RPMI8226 (cell line): ENCODE measurements around the gene PI4KB.

ENCODE experiments used
- DNase-seq: peaks from one replicate; pipeline ENCODE4 v3.0.0-alpha.2; 2015

Gene PI4KB

GRCh38 chr1:151346082-151346768 is 19.0 kb upstream of the PI4KB start:
- no peak for DNase-seq

GRCh38 chr1:151344291-151344690 is 17.1 kb upstream of the PI4KB start:
- no peak for DNase-seq

- no peak for DNase-seq
Measured at GRCh38 chr1:151343587-151343986, 16.4 kb upstream of the PI4KB start.

GRCh38 chr1:151342569-151342968 is 15.4 kb upstream of the PI4KB start:
- no peak for DNase-seq

- no peak for DNase-seq
Measured at GRCh38 chr1:151342021-151342420, 14.8 kb upstream of the PI4KB start.

- peak; percentile 85 for DNase-seq
Measured at GRCh38 chr1:151340870-151341754, 13.9 kb upstream of the PI4KB start.

- no peak for DNase-seq
Measured at GRCh38 chr1:151336556-151336955, 9.3 kb upstream of the PI4KB start.

- no peak for DNase-seq
Measured at GRCh38 chr1:151334822-151335221, 7.6 kb upstream of the PI4KB start.

- peak; percentile 41 for DNase-seq
Measured at GRCh38 chr1:151327903-151328674, 873 bp upstream of the PI4KB start.

GRCh38 chr1:151326619-151327222 is 495 bp downstream of the PI4KB start:
- peak; percentile 75 for DNase-seq

GRCh38 chr1:151325646-151326429 is 1.4 kb downstream of the PI4KB start:
- no peak for DNase-seq

- DNase-seq, result no peak
Measured at GRCh38 chr1:151325231-151325630, 2.0 kb downstream of the PI4KB start.

- DNase-seq, result no peak
Measured at GRCh38 chr1:151324390-151324930, 2.8 kb downstream of the PI4KB start.

- no peak for DNase-seq
Measured at GRCh38 chr1:151318975-151319374, 8.2 kb downstream of the PI4KB start.

GRCh38 chr1:151315565-151316235 is 11.5 kb downstream of the PI4KB start:
- DNase-seq, result no peak

GRCh38 chr1:151314137-151314875 is 12.9 kb downstream of the PI4KB start:
- DNase-seq, result no peak

- no peak for DNase-seq
Measured at GRCh38 chr1:151313501-151313900, 13.7 kb downstream of the PI4KB start.

GRCh38 chr1:151312826-151313225 is 14.4 kb downstream of the PI4KB start:
- DNase-seq, result no peak

GRCh38 chr1:151312411-151312810 is 14.8 kb downstream of the PI4KB start:
- DNase-seq, result no peak

GRCh38 chr1:151311589-151312331 is 15.5 kb downstream of the PI4KB start:
- no peak for DNase-seq
